Mesenchymal stem cell (in vitro differentiated cells and primary cell): Measurements from ENCODE around the gene FKBP15.

ENCODE experiments used
- DNase-seq: peaks from one replicate; pipeline ENCODE4 v3.0.0-alpha.2; 2013
- H2AFZ ChIP-seq: one replicate; pipeline ENCODE4 v1.6.1; 2013; ENCODE audit warnings: low read depth, mild to moderate bottlenecking, control low read depth, inconsistent platforms, low read length, moderate library complexity
- H2AK5ac ChIP-seq: 2 replicates; pipeline ENCODE4 v1.6.1; 2013; ENCODE audit warnings: low read length, moderate library complexity, mild to moderate bottlenecking, inconsistent platforms; ENCODE audit not compliant: severe bottlenecking
- H2BK120ac ChIP-seq: one replicate; pipeline ENCODE4 v1.6.1; 2013; ENCODE audit warnings: low read depth, mild to moderate bottlenecking, inconsistent platforms, low read length, moderate library complexity
- H2BK12ac ChIP-seq, 2 experiments: one replicate each; pipeline ENCODE4 v1.6.1; 2013; ENCODE audit warnings: inconsistent platforms in 2 of 2, low read length in 2 of 2, mild to moderate bottlenecking in 2 of 2, moderate library complexity in 2 of 2, control low read depth in 1 of 2
- H2BK15ac ChIP-seq: one replicate; pipeline ENCODE4 v1.6.1; 2013; ENCODE audit warnings: mild to moderate bottlenecking, low read depth, inconsistent platforms; ENCODE audit not compliant: poor library complexity, severe bottlenecking
- H2BK5ac ChIP-seq: 2 replicates; pipeline ENCODE4 v1.6.1; 2013; ENCODE audit warnings: low read depth, mild to moderate bottlenecking, low read length, control low read depth, inconsistent platforms; ENCODE audit not compliant: poor library complexity, severe bottlenecking
- H3K14ac ChIP-seq, 2 experiments: one replicate each; pipeline ENCODE4 v1.6.1; 2013; ENCODE audit warnings: inconsistent platforms in 2 of 2, low read length in 2 of 2, control low read depth in 1 of 2, mild to moderate bottlenecking in 1 of 2, moderate library complexity in 1 of 2
- H3K18ac ChIP-seq, 2 experiments: one replicate each; pipeline ENCODE4 v1.6.1; 2013; ENCODE audit warnings: inconsistent platforms in 2 of 2, low read length in 2 of 2, control low read depth in 1 of 2, low read depth in 1 of 2, mild to moderate bottlenecking in 1 of 2
- H3K23ac ChIP-seq, 2 experiments: one replicate each; pipeline ENCODE4 v1.6.1; 2013; ENCODE audit warnings: inconsistent platforms in 2 of 2, low read length in 2 of 2, mild to moderate bottlenecking in 2 of 2, moderate library complexity in 2 of 2, control low read depth in 1 of 2
- H3K27ac ChIP-seq: 2 replicates; pipeline ENCODE4 v1.5.1; 2013; ENCODE audit warnings: mild to moderate bottlenecking, moderate library complexity, low read length, control low read depth, inconsistent platforms; ENCODE audit not compliant: poor library complexity, severe bottlenecking
- H3K27me3 ChIP-seq, 2 experiments: 2 replicates each; pipeline versions ENCODE4 v1.6.1 to v1.7.0; 2013; ENCODE audit warnings: low read length in 2 of 2, mild to moderate bottlenecking in 2 of 2, moderate library complexity in 2 of 2, control low read depth in 1 of 2, inconsistent platforms in 1 of 2; ENCODE audit not compliant: control insufficient read depth in 1 of 2, insufficient read depth in 1 of 2
- H3K36me3 ChIP-seq, 2 experiments: 2 replicates each; pipeline versions ENCODE4 v1.6.1 to v1.7.0; 2013; ENCODE audit warnings: low read length in 2 of 2, control low read depth in 1 of 2, inconsistent platforms in 1 of 2, low read depth in 1 of 2, mild to moderate bottlenecking in 1 of 2; ENCODE audit not compliant: insufficient read depth in 2 of 2, control insufficient read depth in 1 of 2
- H3K4ac ChIP-seq, 2 experiments: one replicate each; pipeline ENCODE4 v1.6.1; 2013; ENCODE audit warnings: inconsistent platforms in 2 of 2, low read length in 2 of 2, mild to moderate bottlenecking in 2 of 2, moderate library complexity in 2 of 2, control low read depth in 1 of 2, low read depth in 1 of 2
- H3K4me1 ChIP-seq: 2 replicates; pipeline ENCODE4 v1.6.1; 2013; ENCODE audit warnings: low read depth, low read length, control low read depth; ENCODE audit not compliant: control insufficient read depth, insufficient read depth
- H3K4me2 ChIP-seq: 2 replicates; pipeline ENCODE4 v1.6.1; 2013; ENCODE audit warnings: low read length, mild to moderate bottlenecking, inconsistent platforms; ENCODE audit not compliant: poor library complexity, severe bottlenecking
- H3K4me3 ChIP-seq, 2 experiments: 2 replicates each; pipeline versions ENCODE4 v1.5.1 to v1.7.0; 2013; ENCODE audit warnings: low read length in 2 of 2, mild to moderate bottlenecking in 2 of 2, control low read depth in 1 of 2, low read depth in 1 of 2; ENCODE audit not compliant: insufficient read depth in 1 of 2
- H3K79me1 ChIP-seq: replicated peaks from 2 replicates; pipeline ENCODE4 v1.6.1; 2013; ENCODE audit warnings: mild to moderate bottlenecking, control low read depth, low read length, inconsistent platforms; ENCODE audit not compliant: poor library complexity, severe bottlenecking
- H3K9ac ChIP-seq: 2 replicates; pipeline ENCODE4 v1.7.0; 2013; ENCODE audit warnings: mild to moderate bottlenecking, low read length, moderate library complexity
- H3K9me3 ChIP-seq: 2 replicates; pipeline ENCODE4 v1.7.0; 2013; ENCODE audit warnings: mild to moderate bottlenecking, low read length; ENCODE audit not compliant: control insufficient read depth
- H4K8ac ChIP-seq: one replicate; pipeline ENCODE4 v1.6.1; 2013; ENCODE audit warnings: inconsistent platforms, mild to moderate bottlenecking, low read length, moderate library complexity
- H4K91ac ChIP-seq: one replicate; pipeline ENCODE4 v1.6.1; 2013; ENCODE audit warnings: mild to moderate bottlenecking, low read length, inconsistent platforms
- WGBS: methylation state at CpG from one replicate; pipeline ENCODE4 v1.1.7; 2013; ENCODE audit warnings: mixed read lengths; 5-methylcytosine and 5-hydroxymethylcytosine counted together

Gene FKBP15

DNA sequence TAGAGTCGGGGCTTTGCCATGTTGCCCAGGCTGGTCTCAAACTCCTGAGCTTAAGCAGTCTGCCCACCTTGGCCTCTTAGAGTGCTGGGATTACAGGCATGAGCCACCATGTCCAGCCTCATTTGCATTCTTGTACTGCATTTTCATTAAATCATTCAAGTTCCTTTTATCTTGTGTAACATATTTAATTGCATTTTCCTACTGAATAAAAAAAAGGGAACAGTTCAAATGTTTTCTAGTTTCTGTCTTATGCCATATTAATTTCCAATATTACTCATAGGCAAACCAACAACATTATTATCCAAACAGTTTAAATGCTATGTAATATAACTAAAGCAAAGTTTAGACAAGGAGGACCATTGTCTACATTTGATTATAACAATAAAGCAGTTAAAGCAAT, 6.4 kb upstream of the FKBP15 start:
- H4K91ac ChIP-seq, result no peak overlapping the region
- WGBS, result 95% methylated on average over 1 of the region's 1 CpG

GRCh38 chr9:113223963-113224362, 2.9 kb upstream of the FKBP15 start:
- Histone ChIP-seq H3K4me3 (no peak overlapping the region), H4K8ac (no peak overlapping the region), H3K36me3 (peaks cover 0 to 26% of the 10 kb centered on the region in 2 experiments), H3K4ac (no peak overlapping the region), H3K9me3 (no peaks in the 10 kb centered on the region), H3K27ac (no peak overlapping the region), H3K9ac (peak overlapping the region; percentile 95), H2AFZ (no peak overlapping the region), H2BK15ac (no peak overlapping the region), H2BK120ac (no peak overlapping the region), H3K4me1 (no peaks in the 10 kb centered on the region), H3K18ac (no peak overlapping the region), H2AK5ac (no peak overlapping the region), H2BK5ac (no peak overlapping the region), H3K79me1 (peaks cover 25% of the 10 kb centered on the region), H4K91ac (no peak overlapping the region), H3K4me2 (no peak overlapping the region), H2BK12ac (no peak overlapping the region), H3K23ac (no peak overlapping the region), H3K27me3 (no peaks in the 10 kb centered on the region), H3K14ac (no peak overlapping the region)
- no CpG with 5 or more reads among the region's 2 CpGs for WGBS
- DNase-seq, result peak; percentile 97

More for the DNA sequence above, 6.4 kb upstream of the FKBP15 start:
- H2BK12ac ChIP-seq, result no peak overlapping the region
- no peak overlapping the region for H4K8ac ChIP-seq
- no peak overlapping the region for H3K14ac ChIP-seq
- H2BK5ac ChIP-seq, result no peak overlapping the region
- no peak overlapping the region for H3K4me3 ChIP-seq
- no peak for DNase-seq
- H3K36me3 ChIP-seq, result peaks cover 2 to 30% of the 10 kb centered on the region in 2 experiments
- no peaks in the 10 kb centered on the region for H3K9me3 ChIP-seq
- peaks cover 31% of the 10 kb centered on the region for H3K79me1 ChIP-seq
- H3K4me2 ChIP-seq, result no peak overlapping the region
- H2AK5ac ChIP-seq, result no peak overlapping the region
- no peak overlapping the region for H3K18ac ChIP-seq
- H2BK15ac ChIP-seq, result no peak overlapping the region
- H3K9ac ChIP-seq, result no peak overlapping the region
- no peak overlapping the region for H2BK120ac ChIP-seq
- H3K4ac ChIP-seq, result no peak overlapping the region
- H3K4me1 ChIP-seq, result no peaks in the 10 kb centered on the region
- no peak overlapping the region for H2AFZ ChIP-seq
- H3K27ac ChIP-seq, result no peak overlapping the region
- H3K23ac ChIP-seq, result no peak overlapping the region
- no peaks in the 10 kb centered on the region for H3K27me3 ChIP-seq

- H4K8ac ChIP-seq, result no peak overlapping the region
- no peak overlapping the region for H2BK120ac ChIP-seq
- H3K14ac ChIP-seq, result no peak overlapping the region
- no peak overlapping the region for H3K4ac ChIP-seq
- no peak overlapping the region for H2AFZ ChIP-seq
- no peak overlapping the region for H2BK12ac ChIP-seq
- peak; percentile 50 for DNase-seq
- H4K91ac ChIP-seq, result no peak overlapping the region
- peak overlapping the region; percentile 95 for H3K9ac ChIP-seq
- peak overlapping the region; percentile 60 for H3K4me2 ChIP-seq
- no peaks in the 10 kb centered on the region for H3K27me3 ChIP-seq
- H3K18ac ChIP-seq, result no peak overlapping the region
- no peak overlapping the region for H2AK5ac ChIP-seq
- no peaks in the 10 kb centered on the region for H3K9me3 ChIP-seq
- peaks cover 0 to 15% of the 10 kb centered on the region in 2 experiments for H3K36me3 ChIP-seq
- no peak overlapping the region for H2BK15ac ChIP-seq
- no peak overlapping the region for H3K23ac ChIP-seq
- peaks cover 20% of the 10 kb centered on the region for H3K79me1 ChIP-seq
- H3K4me1 ChIP-seq, result no peaks in the 10 kb centered on the region
- 57% methylated on average over 5 of the region's 5 CpGs for WGBS
- no peak overlapping the region for H2BK5ac ChIP-seq
- peak overlapping the region in 1 of 2 experiments; percentile 94 for H3K4me3 ChIP-seq
- no peak overlapping the region for H3K27ac ChIP-seq
These were observed 1.4 kb upstream of the FKBP15 start for GRCh38 chr9:113222482-113222841.

GRCh38 chr9:113221800-113222481, 864 bp upstream of the FKBP15 start:
- Histone ChIP-seq H3K79me1 (peaks cover 21% of the 10 kb centered on the region), H3K4me2 (peak overlapping the region; percentile 60), H2BK12ac (peak overlapping the region in 1 of 2 experiments; percentile 92), H3K9me3 (no peaks in the 10 kb centered on the region), H3K36me3 (peaks cover 0 to 14% of the 10 kb centered on the region in 2 experiments), H3K18ac (peak overlapping the region; percentile 76 to 96), H3K4me3 (peak overlapping the region; percentile 86 to 94), H3K4ac (peak overlapping the region; percentile 24 to 73), H2AK5ac (no peak overlapping the region), H3K9ac (peak overlapping the region; percentile 95), H3K4me1 (no peaks in the 10 kb centered on the region), H4K91ac (no peak overlapping the region), H3K27me3 (no peaks in the 10 kb centered on the region), H3K27ac (peak overlapping the region; percentile 63), H3K14ac (no peak overlapping the region), H2BK120ac (no peak overlapping the region), H4K8ac (no peak overlapping the region), H2BK15ac (no peak overlapping the region), H2BK5ac (no peak overlapping the region), H3K23ac (no peak overlapping the region), H2AFZ (no peak overlapping the region)
- 6% methylated on average over 13 of the region's 20 CpGs for WGBS
- peak; percentile 15 for DNase-seq
